ENCODE results near the gene MAP4K3. TPM values are rescaled to one million over a fixed set of nuclear protein-coding genes. Genes with fewer than 3 reads are reported as not detected.
"Not testable (repeated sequence)": the region's sequence is repeated elsewhere in the genome, so short reads cannot be mapped to it uniquely, and the experiment has no call there.

Gene MAP4K3
- total RNA-seq, 3 donors from 2014 or later: 32.7 to 50.4 (median 39.9) TPM

DNA sequence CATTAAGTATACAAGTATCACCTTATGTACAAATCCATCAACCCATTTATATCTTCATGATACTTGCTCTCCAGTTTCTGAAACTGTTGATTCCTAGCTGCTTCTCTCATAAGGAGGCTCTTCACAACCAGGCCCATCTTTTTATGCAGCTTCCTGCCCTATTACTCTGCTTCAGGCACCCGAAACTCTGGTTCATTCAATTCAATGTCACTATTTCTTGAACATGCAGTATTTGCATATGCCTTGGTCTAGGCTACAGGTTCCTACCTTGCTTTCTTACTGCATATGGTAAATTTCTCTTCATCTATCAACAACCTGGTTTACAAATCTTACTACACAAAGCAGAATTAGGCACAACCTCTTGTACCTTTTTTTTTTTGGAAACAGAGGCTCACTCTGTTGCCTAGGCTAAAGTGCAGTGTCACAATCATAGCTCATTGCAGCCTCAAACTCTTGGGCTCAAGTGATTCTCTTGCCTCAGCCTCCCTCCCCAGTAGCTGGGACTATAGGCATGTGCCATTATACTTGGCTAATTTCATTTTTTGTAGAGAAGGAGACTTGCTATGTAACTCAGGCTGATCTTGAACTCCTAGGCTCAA is 190.6 kb downstream of the MAP4K3 start:
- Histone ChIP-seq H3K4me3 (no peak overlapping the region), H3K4me1 (ENCODE audit: low read depth) (no peaks in the 10 kb centered on the region), H3K36me3 (ENCODE audit: low read depth) (no peaks in the 10 kb centered on the region), H3K9me3 (no peaks in the 10 kb centered on the region)
- TF ChIP-seq, protein P1, sequence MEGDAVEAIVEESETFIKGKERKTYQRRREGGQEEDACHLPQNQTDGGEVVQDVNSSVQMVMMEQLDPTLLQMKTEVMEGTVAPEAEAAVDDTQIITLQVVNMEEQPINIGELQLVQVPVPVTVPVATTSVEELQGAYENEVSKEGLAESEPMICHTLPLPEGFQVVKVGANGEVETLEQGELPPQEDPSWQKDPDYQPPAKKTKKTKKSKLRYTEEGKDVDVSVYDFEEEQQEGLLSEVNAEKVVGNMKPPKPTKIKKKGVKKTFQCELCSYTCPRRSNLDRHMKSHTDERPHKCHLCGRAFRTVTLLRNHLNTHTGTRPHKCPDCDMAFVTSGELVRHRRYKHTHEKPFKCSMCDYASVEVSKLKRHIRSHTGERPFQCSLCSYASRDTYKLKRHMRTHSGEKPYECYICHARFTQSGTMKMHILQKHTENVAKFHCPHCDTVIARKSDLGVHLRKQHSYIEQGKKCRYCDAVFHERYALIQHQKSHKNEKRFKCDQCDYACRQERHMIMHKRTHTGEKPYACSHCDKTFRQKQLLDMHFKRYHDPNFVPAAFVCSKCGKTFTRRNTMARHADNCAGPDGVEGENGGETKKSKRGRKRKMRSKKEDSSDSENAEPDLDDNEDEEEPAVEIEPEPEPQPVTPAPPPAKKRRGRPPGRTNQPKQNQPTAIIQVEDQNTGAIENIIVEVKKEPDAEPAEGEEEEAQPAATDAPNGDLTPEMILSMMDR (IDR thresholded peaks at IDR 0.05): no peak
- no peak for DNase-seq
- intact Hi-C loops (cut with DNase I, micrococcal nuclease): no loop called here
- no peak for ATAC-seq

DNA sequence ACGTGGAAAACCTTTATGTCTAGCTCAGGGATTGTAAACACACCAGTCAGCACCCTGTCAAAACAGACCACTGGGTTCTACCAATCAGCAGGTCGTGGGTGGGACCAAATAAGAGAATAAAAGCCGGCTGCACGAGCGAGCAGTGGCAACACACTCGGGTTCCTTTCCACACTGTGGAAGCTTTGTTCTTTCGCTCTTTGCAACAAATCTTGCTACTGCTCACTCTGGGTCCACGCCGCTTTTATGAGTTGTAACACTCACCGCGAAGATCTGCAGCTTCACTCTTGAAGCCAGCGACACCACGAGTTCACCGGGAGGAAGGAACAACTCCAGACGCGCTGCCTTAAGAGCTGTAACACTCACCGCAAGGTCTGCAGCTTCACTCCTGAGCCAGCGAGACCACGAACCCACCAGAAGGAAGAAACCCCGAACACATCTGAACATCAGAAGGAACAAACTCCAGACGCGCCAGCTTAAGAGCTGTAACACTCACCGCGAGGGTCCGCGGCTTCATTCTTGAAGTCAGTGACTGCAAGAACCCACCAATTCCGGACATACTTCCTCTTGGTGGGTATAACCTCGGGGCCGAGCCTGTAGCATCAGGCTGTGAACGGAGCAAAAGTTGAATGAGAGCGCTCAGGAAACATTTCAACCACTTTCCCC is 192.0 kb downstream of the MAP4K3 start:
- intact Hi-C loops (cut with DNase I, micrococcal nuclease); H3K4me1 ChIP-seq (ENCODE audit: low read depth); H3K4me3 ChIP-seq; H3K9me3 ChIP-seq; DNase-seq; H3K36me3 ChIP-seq (ENCODE audit: low read depth): not testable (repeated sequence)
- ATAC-seq: peak; percentile 24

DNA sequence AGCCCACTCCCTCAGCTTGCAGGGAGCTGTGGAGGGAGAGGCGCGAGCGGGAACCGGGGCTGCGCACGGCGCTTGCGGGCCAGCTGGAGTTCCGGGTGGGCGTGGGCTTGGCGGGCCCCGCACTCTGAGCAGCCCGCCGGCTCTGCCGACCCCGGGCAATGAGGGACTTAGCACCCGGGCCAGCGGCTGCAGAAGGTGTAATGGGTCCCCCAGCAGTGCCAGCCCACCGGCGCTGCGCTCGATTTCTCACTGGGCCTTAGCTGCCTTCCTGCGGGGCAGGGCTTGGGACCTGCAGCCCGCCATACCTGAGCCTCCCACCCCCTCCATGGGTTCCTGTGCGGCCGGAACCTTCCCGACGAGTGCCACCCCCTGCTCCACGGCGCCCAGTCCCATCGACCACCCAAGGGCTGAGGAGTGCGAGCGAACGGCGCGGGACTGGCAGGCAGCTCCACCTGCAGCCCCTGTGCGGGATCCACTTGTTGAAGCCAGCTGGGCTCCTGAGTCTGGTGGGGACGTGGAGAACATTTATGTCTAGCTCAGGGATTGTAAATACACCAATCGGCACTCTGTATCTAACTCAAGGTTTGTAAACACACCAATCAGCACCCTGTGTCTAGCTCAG is 192.7 kb downstream of the MAP4K3 start:
- H3K4me1 ChIP-seq (ENCODE audit: low read depth); H3K4me3 ChIP-seq; intact Hi-C loops (cut with DNase I, micrococcal nuclease); H3K9me3 ChIP-seq; ATAC-seq; H3K36me3 ChIP-seq (ENCODE audit: low read depth): not testable (repeated sequence)
- DNase-seq: peak in 1 of 3 donors; percentile 47

DNA sequence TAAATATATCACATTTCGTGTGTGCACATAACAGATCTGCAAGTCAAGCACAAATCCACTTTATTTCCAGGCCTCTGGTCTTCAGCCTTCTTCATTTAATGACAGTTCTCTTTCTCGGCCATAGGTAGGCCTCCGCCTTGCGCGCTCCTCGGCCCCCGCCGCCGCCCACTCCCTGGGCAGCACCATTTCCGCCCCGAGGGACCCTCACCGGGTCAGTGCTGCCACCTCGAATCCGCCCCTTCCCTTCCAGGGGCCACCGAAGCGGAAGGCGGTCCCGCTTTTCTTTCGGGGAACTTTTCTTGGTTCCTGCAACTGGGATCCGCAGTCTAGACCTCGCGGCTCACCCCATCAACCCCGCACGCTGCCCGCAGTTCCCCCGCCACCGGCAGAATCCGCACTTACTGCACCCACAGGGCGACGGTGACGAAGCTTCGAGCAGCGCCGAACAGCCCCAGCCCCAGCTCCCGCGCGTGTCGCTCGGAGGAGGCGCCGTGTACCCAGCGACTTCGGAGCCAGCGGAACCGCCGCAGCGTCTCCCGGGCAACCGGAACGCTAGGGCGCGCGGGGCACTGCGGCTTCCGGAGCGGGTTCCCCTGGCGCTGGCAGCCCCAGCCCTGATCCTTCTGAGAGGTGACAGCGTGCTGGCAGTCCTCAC is 193.5 kb downstream of the MAP4K3 start, which contains the start of gene CDKL4:
Gene CDKL4 (minus strand): TSS at position 502 of the 655 bp plus-strand sequence.
- H3K36me3 ChIP-seq (ENCODE audit: low read depth): no peaks in the 10 kb centered on the region
- peak; percentile 67 for ATAC-seq
- peak in 2 of 3 donors; percentile 49 to 50 for DNase-seq
- TF ChIP-seq, protein P1 (IDR thresholded peaks at IDR 0.05): no peak
- no peaks in the 10 kb centered on the region for H3K4me1 ChIP-seq (ENCODE audit: low read depth)
- no peaks in the 10 kb centered on the region for H3K9me3 ChIP-seq
- intact Hi-C loops (cut with DNase I, micrococcal nuclease): no loop called here
- no peak within 1 kb of the TSS for H3K4me3 ChIP-seq

DNA sequence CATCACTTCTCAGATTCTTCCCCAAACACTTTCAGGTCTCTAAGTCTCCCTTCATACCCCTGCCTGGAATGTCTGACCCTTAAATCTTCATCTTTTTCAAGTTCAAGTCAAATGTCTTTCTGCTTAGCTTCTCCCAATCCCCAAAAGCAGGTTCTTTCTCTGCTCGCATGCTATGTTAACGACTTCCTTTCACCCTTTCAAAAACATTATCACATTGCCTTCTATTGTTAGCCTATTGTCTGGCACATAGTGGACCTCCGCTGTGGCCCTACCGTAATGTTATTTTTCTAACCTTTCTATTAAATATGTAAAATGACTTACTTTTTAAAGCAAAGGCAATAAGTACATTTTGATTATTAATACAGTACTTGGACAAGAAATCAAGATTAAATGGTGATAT is 195.5 kb downstream of the MAP4K3 start:
- DNase-seq (no peak), ATAC-seq (no peak)
- Histone ChIP-seq H3K4me1 (ENCODE audit: low read depth) (no peaks in the 10 kb centered on the region), H3K9me3 (no peaks in the 10 kb centered on the region), H3K4me3 (no peak overlapping the region), H3K36me3 (ENCODE audit: low read depth) (no peaks in the 10 kb centered on the region)
- intact Hi-C loops (cut with DNase I, micrococcal nuclease): no loop called here
- TF ChIP-seq, protein P1 (IDR thresholded peaks at IDR 0.05): no peak

DNA sequence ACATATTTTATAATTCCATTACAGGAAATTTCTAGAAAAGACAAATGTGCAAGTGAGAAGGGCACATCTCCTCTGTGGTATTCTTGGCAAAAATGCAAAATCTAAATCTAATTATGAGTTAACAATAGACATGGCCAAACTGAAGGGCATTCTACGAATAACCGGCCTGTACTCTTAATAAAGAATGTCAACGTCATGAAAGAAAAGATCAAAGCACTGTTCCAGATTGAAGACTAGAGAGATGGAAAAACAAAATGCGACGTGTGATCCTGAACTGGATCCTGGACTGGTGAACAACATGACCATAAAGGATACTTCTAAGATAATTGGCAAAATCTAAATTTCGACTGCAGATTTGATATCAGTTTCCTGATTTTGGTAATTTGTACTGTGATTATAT is 196.3 kb downstream of the MAP4K3 start:
- no peaks in the 10 kb centered on the region for H3K9me3 ChIP-seq
- no peak overlapping the region for H3K4me3 ChIP-seq
- H3K36me3 ChIP-seq (ENCODE audit: low read depth): no peaks in the 10 kb centered on the region
- intact Hi-C loops (cut with DNase I, micrococcal nuclease): no loop called here
- ATAC-seq (no peak), DNase-seq (no peak)
- H3K4me1 ChIP-seq (ENCODE audit: low read depth): no peaks in the 10 kb centered on the region
- TF ChIP-seq, protein P1 (IDR thresholded peaks at IDR 0.05): no peak
